Peyer's patch (tissue), 4 donors: ENCODE data around the gene NDUFB11.

ENCODE experiments used
- POLR2A ChIP-seq, 2 donors: fragments of 450-650 bp; IDR thresholded peaks; one replicate each; pipeline ENCODE4 v1.5.1; 2017; ENCODE audit warnings: antibody characterized with exemption in 2 of 2, mild to moderate bottlenecking in 2 of 2, moderate library complexity in 2 of 2
- TF ChIP-seq, protein P1 (sequence below), 6 experiments: fragments of 450-650 bp in 4 of 6; fragments of 200-600 bp in 2 of 6; sonication (generic) in 1 of 6; IDR thresholded peaks; one replicate each; pipeline ENCODE4 v1.5.1; 2017 to 2019; ENCODE audit warnings: antibody characterized with exemption in 6 of 6, mild to moderate bottlenecking in 3 of 6, moderate library complexity in 1 of 6

DNA sequence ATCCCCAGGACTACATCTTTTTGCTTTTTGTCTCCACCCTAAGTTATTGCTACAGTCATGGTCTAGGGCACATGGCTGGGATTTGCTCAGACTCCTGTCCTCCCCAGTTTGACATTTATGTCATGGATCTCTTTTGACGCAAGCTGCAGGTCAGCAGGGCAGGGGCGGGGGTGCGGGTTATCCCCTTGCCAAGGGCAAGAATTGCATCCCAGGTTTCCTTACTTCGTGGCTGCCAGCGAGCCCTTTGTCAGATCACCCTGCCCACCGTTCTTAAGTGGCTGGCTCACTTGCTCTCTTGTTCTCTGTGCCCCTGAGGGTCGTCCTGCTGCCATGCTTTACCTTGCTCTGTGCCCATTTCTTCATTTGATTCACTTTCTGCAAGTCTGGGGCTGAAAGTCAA, 28.0 kb upstream of the NDUFB11 start:
- TF ChIP-seq, protein P1, sequence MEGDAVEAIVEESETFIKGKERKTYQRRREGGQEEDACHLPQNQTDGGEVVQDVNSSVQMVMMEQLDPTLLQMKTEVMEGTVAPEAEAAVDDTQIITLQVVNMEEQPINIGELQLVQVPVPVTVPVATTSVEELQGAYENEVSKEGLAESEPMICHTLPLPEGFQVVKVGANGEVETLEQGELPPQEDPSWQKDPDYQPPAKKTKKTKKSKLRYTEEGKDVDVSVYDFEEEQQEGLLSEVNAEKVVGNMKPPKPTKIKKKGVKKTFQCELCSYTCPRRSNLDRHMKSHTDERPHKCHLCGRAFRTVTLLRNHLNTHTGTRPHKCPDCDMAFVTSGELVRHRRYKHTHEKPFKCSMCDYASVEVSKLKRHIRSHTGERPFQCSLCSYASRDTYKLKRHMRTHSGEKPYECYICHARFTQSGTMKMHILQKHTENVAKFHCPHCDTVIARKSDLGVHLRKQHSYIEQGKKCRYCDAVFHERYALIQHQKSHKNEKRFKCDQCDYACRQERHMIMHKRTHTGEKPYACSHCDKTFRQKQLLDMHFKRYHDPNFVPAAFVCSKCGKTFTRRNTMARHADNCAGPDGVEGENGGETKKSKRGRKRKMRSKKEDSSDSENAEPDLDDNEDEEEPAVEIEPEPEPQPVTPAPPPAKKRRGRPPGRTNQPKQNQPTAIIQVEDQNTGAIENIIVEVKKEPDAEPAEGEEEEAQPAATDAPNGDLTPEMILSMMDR (IDR thresholded peaks at IDR 0.05): no peak
- TF ChIP-seq POLR2A (IDR thresholded peaks at IDR 0.05): no peak
